ENCODE data around the gene FAM20B. TPM values are rescaled to one million over a fixed set of nuclear protein-coding genes. Genes with fewer than 3 reads are reported as not detected.

Gene FAM20B
- total RNA-seq, 1 donor from 2014 or later = 37.3 TPM

GRCh38 chr1:179042087-179042486 is 16.4 kb downstream of the FAM20B start:
- Mint-ChIP-seq H3K27ac (ENCODE audit: unreplicated experiment) (no peak overlapping the region), H3K4me3 (ENCODE audit: unreplicated experiment) (no peak overlapping the region), H3K36me3 (ENCODE audit: low read depth) (no peaks in the 10 kb centered on the region), H3K4me1 (ENCODE audit: low read depth) (peaks cover 25% of the 10 kb centered on the region), H3K9me3 (ENCODE audit: low read depth) (no peaks in the 10 kb centered on the region), H3K27me3 (ENCODE audit: low read depth) (no peaks in the 10 kb centered on the region)
- DNase-seq (ENCODE audit: low spot score) = no peak
- no peak for TF ChIP-seq CTCF (IDR thresholded peaks at IDR 0.05)

- no peaks in the 10 kb centered on the region for H3K9me3 Mint-ChIP-seq (ENCODE audit: low read depth)
- no peak for TF ChIP-seq CTCF (IDR thresholded peaks at IDR 0.05)
- H3K36me3 Mint-ChIP-seq (ENCODE audit: low read depth) = no peaks in the 10 kb centered on the region
- H3K27ac Mint-ChIP-seq (ENCODE audit: unreplicated experiment) = no peak overlapping the region
- H3K4me1 Mint-ChIP-seq (ENCODE audit: low read depth) = peaks cover 26% of the 10 kb centered on the region
- no peak for DNase-seq (ENCODE audit: low spot score)
- no peak overlapping the region for H3K4me3 Mint-ChIP-seq (ENCODE audit: unreplicated experiment)
- no peaks in the 10 kb centered on the region for H3K27me3 Mint-ChIP-seq (ENCODE audit: low read depth)
Observed at GRCh38 chr1:179042700-179043099, 17.0 kb downstream of the FAM20B start.

GRCh38 chr1:179043266-179043665 is 17.6 kb downstream of the FAM20B start:
- H3K4me1 Mint-ChIP-seq (ENCODE audit: low read depth) = peaks cover 26% of the 10 kb centered on the region
- no peak for DNase-seq (ENCODE audit: low spot score)
- H3K27me3 Mint-ChIP-seq (ENCODE audit: low read depth) = no peaks in the 10 kb centered on the region
- H3K36me3 Mint-ChIP-seq (ENCODE audit: low read depth) = no peaks in the 10 kb centered on the region
- no peak for TF ChIP-seq CTCF (IDR thresholded peaks at IDR 0.05)
- no peak overlapping the region for H3K27ac Mint-ChIP-seq (ENCODE audit: unreplicated experiment)
- no peaks in the 10 kb centered on the region for H3K9me3 Mint-ChIP-seq (ENCODE audit: low read depth)
- no peak overlapping the region for H3K4me3 Mint-ChIP-seq (ENCODE audit: unreplicated experiment)

- Mint-ChIP-seq H3K4me1 (ENCODE audit: low read depth) (peaks cover 20% of the 10 kb centered on the region), H3K36me3 (ENCODE audit: low read depth) (no peaks in the 10 kb centered on the region), H3K4me3 (ENCODE audit: unreplicated experiment) (no peak overlapping the region), H3K9me3 (ENCODE audit: low read depth) (no peaks in the 10 kb centered on the region), H3K27me3 (ENCODE audit: low read depth) (no peaks in the 10 kb centered on the region), H3K27ac (ENCODE audit: unreplicated experiment) (no peak overlapping the region)
- DNase-seq (ENCODE audit: low spot score) = no peak
- no peak for TF ChIP-seq CTCF (IDR thresholded peaks at IDR 0.05)
Observed at GRCh38 chr1:179043907-179044306, 18.2 kb downstream of the FAM20B start.

GRCh38 chr1:179046808-179047635 is 21.3 kb downstream of the FAM20B start:
- no peak for DNase-seq (ENCODE audit: low spot score)
- H3K36me3 Mint-ChIP-seq (ENCODE audit: low read depth) = no peaks in the 10 kb centered on the region
- no peaks in the 10 kb centered on the region for H3K9me3 Mint-ChIP-seq (ENCODE audit: low read depth)
- H3K27me3 Mint-ChIP-seq (ENCODE audit: low read depth) = no peaks in the 10 kb centered on the region
- TF ChIP-seq CTCF (IDR thresholded peaks at IDR 0.05) = no peak
- H3K4me1 Mint-ChIP-seq (ENCODE audit: low read depth) = peaks cover 15% of the 10 kb centered on the region
- H3K27ac Mint-ChIP-seq (ENCODE audit: unreplicated experiment) = peak overlapping the region; percentile 37
- H3K4me3 Mint-ChIP-seq (ENCODE audit: unreplicated experiment) = no peak overlapping the region

Data from chondrocyte (in vitro differentiated cells).